ENCODE data around the gene MACROD2.
A peak's percentile ranks its signal among the peaks of the same experiment; 100 is the strongest.

MACROD2 gene

GRCh38 chr20:14919501-14920081 lies 924.3 kb downstream of the MACROD2 start:
- Histone ChIP-seq H3K9me3 (ENCODE audit: control insufficient read depth, insufficient read depth, low read depth, low read length) (no peaks in the 10 kb centered on the region), H3K27ac (ENCODE audit: extremely low read depth, low read depth, low read length) (no peak overlapping the region; the same call in 1 of the 2 replicates), H3K4me3 (ENCODE audit: low read depth, low read length) (no peak overlapping the region), H3K36me3 (ENCODE audit: control insufficient read depth in 2 of 2, insufficient read depth in 1 of 2, low read length in 2 of 2) (no peaks in the 10 kb centered on the region), H3K4me1 (ENCODE audit: control insufficient read depth, insufficient read depth, low read length) (peaks cover 11% of the 10 kb centered on the region)
- ChIA-PET CTCF (no interaction called here), POLR2A (interaction anchor here (0.6 kb wide), 1 partner anchor 59 kb away, joined by 4 read pairs; no protein-coding TSS in a partner anchor)
- TF ChIP-seq ZNF701 (tag by site-specific recombination; IDR thresholded peaks at IDR 0.05) (no peak), PRDM2 (tag by site-specific recombination; IDR thresholded peaks at IDR 0.05; ENCODE audit: borderline replicate concordance) (no peak), ZNF558 (tag by site-specific recombination; IDR thresholded peaks at IDR 0.05) (no peak), WT1 (tag by site-specific recombination; IDR thresholded peaks at IDR 0.05) (peak; percentile 54; the same call in 1 of the 2 replicates)

GRCh38 chr20:14921513-14921912 lies 926.2 kb downstream of the MACROD2 start:
- TF ChIP-seq ZNF645 (tag by site-specific recombination; IDR thresholded peaks at IDR 0.05), result no peak
- no peak for TF ChIP-seq ZNF660 (tag by site-specific recombination; IDR thresholded peaks at IDR 0.05)
- TF ChIP-seq ZNF610 (tag by site-specific recombination; IDR thresholded peaks at IDR 0.05; ENCODE audit: borderline replicate concordance), result no peak
- TF ChIP-seq ZNF701 (tag by site-specific recombination; IDR thresholded peaks at IDR 0.05), result no peak
- no peak for TF ChIP-seq ZBTB8A (tag by site-specific recombination; IDR thresholded peaks at IDR 0.05)
- no peak for TF ChIP-seq ZBTB17 (tag by site-specific recombination; IDR thresholded peaks at IDR 0.05)
- TF ChIP-seq ZNF518A (tag by site-specific recombination; conservative IDR thresholded peaks at IDR 0.05; ENCODE audit: low read depth), result no peak
- TF ChIP-seq GLIS1 (tag by site-specific recombination; IDR thresholded peaks at IDR 0.05), result no peak
- Histone ChIP-seq H3K36me3 (ENCODE audit: control insufficient read depth in 2 of 2, insufficient read depth in 1 of 2, low read length in 2 of 2) (no peaks in the 10 kb centered on the region), H3K9me3 (ENCODE audit: control insufficient read depth, insufficient read depth, low read depth, low read length) (no peaks in the 10 kb centered on the region), H3K4me1 (ENCODE audit: control insufficient read depth, insufficient read depth, low read length) (peaks cover 16% of the 10 kb centered on the region), H3K4me3 (ENCODE audit: low read depth, low read length) (no peak overlapping the region), H3K27ac (ENCODE audit: extremely low read depth, low read depth, low read length) (no peak overlapping the region)
- ChIA-PET CTCF (no interaction called here), POLR2A (no interaction called here)
